SU-DHL-6 (cell line): ENCODE data around the gene UBLCP1.

ENCODE experiments used
- CTCF ChIP-seq: fragments of 200-600 bp; sonication (generic); IDR thresholded peaks from one replicate; pipeline ENCODE4 v1.5.1; 2017; ENCODE audit warnings: antibody characterized with exemption, mild to moderate bottlenecking, low read length, moderate library complexity; ENCODE audit not compliant: insufficient read depth, poor library complexity, severe bottlenecking
- EZH2phosphoT487 ChIP-seq: fragments of 200-600 bp; sonication (generic), shearing (Covaris generic); conservative IDR thresholded peaks from 2 replicates; pipeline ENCODE4 v1.6.1; 2018; ENCODE audit warnings: mild to moderate bottlenecking, antibody characterized with exemption, low read length, moderate library complexity, mixed read lengths

GRCh38 chr5:159311063-159311462, 48.0 kb downstream of the UBLCP1 start:
- no peak for TF ChIP-seq CTCF
- TF ChIP-seq EZH2phosphoT487: no peak
